ENCODE results near the gene SMPD3. TPM values are rescaled to one million over a fixed set of nuclear protein-coding genes. Genes with fewer than 3 reads are reported as not detected.

SMPD3 gene
- total and polyA plus RNA-seq, 2 of the 4 experiments (the other 2 are of a cell fraction): not detected

- H4K5ac ChIP-seq (ENCODE audit: low read depth, low read length): no peak overlapping the region
- H3K4me2 ChIP-seq (ENCODE audit: low read depth, low read length): no peak overlapping the region
- H2AFZ ChIP-seq (replicated peaks; ENCODE audit: low read length, poor library complexity): no peak overlapping the region
- BruUV-seq (replicated peaks): no TSS peak
- H2BK5ac ChIP-seq (ENCODE audit: low read depth, low read length, poor library complexity, severe bottlenecking): no peak overlapping the region
- in situ Hi-C loops (cut with MboI; ENCODE audit: low sequenced_read_pairs) (no loop called here), intact Hi-C loops (cut with micrococcal nuclease) (no loop called here), dilution Hi-C loops (cut with HindIII; ENCODE audit: low sequenced_read_pairs, unreplicated experiment) (no loop called here)
- H3K27ac ChIP-seq (ENCODE audit: insufficient read depth, low read length): no peak overlapping the region
- H3K36me3 ChIP-seq (ENCODE audit: control insufficient read depth, insufficient read depth, low read length): no peaks in the 10 kb centered on the region
- no peak overlapping the region for H4K8ac ChIP-seq (ENCODE audit: low read depth in 2 of 2, low read length in 2 of 2)
- H4K20me1 ChIP-seq (ENCODE audit: insufficient read depth, low read length): no peaks in the 10 kb centered on the region
- H3K4ac ChIP-seq (ENCODE audit: low read depth, low read length): no peak overlapping the region
- no peak overlapping the region for H2AK9ac ChIP-seq (replicated peaks; ENCODE audit: low read depth, low read length, poor library complexity)
- H2BK120ac ChIP-seq (ENCODE audit: low read depth, low read length): no peak overlapping the region
- ChIA-PET POLR2A (ENCODE audit: unreplicated experiment) (no interaction called here), CTCF (no interaction called here)
- H2BK15ac ChIP-seq (ENCODE audit: low read depth, low read length): no peak overlapping the region
- H3K9me3 ChIP-seq (ENCODE audit: control insufficient read depth, insufficient read depth, low read length): no peaks in the 10 kb centered on the region; the same call in 1 of the 2 replicates
- no peaks in the 10 kb centered on the region for H3K9me1 ChIP-seq (ENCODE audit: insufficient read depth, low read length)
- H2BK20ac ChIP-seq (ENCODE audit: low read depth, low read length): no peak overlapping the region
- H3K56ac ChIP-seq (ENCODE audit: extremely low read depth, insufficient read depth, low read length): no peak overlapping the region
- no peak overlapping the region for H4K91ac ChIP-seq (ENCODE audit: insufficient read depth, low read depth, low read length)
- no peak overlapping the region for H3K23ac ChIP-seq (ENCODE audit: low read depth, low read length)
- no peak for DNase-seq
- H3K27me3 ChIP-seq (ENCODE audit: control insufficient read depth, insufficient read depth, low read length): peaks cover 18% of the 10 kb centered on the region
- no peak overlapping the region for H3K18ac ChIP-seq (ENCODE audit: low read depth, low read length)
- TF ChIP-seq CEBPB (IDR thresholded peaks at IDR 0.05; ENCODE audit: low read depth, low read length) (no peak), RFX5 (IDR thresholded peaks at IDR 0.05; ENCODE audit: low read depth, low read length) (no peak), POLR2A (IDR thresholded peaks at IDR 0.05; ENCODE audit: low read depth, low read length) (no peak), FOS (IDR thresholded peaks at IDR 0.05; ENCODE audit: low read depth, low read length) (no peak), RAD21 (IDR thresholded peaks at IDR 0.05; ENCODE audit: low read length) (no peak), BHLHE40 (IDR thresholded peaks at IDR 0.05; ENCODE audit: low read depth, low read length) (no peak), MAZ (IDR thresholded peaks at IDR 0.05; ENCODE audit: borderline replicate concordance, low read depth, low read length) (no peak), CHD1 (IDR thresholded peaks at IDR 0.05; ENCODE audit: low read depth, low read length) (no peak)
- TF ChIP-seq, protein P1, sequence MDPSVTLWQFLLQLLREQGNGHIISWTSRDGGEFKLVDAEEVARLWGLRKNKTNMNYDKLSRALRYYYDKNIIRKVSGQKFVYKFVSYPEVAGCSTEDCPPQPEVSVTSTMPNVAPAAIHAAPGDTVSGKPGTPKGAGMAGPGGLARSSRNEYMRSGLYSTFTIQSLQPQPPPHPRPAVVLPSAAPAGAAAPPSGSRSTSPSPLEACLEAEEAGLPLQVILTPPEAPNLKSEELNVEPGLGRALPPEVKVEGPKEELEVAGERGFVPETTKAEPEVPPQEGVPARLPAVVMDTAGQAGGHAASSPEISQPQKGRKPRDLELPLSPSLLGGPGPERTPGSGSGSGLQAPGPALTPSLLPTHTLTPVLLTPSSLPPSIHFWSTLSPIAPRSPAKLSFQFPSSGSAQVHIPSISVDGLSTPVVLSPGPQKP (IDR thresholded peaks at IDR 0.05; ENCODE audit: borderline replicate concordance, low read depth, low read length): no peak
- no peaks in the 10 kb centered on the region for H3K79me1 ChIP-seq (ENCODE audit: low read depth in 1 of 2, low read length in 2 of 2)
- no peak overlapping the region for H3K14ac ChIP-seq (replicated peaks; ENCODE audit: low read depth, low read length)
- no peaks in the 10 kb centered on the region for H3K4me1 ChIP-seq (ENCODE audit: control insufficient read depth, insufficient read depth, low read length)
- H3K4me3 ChIP-seq (ENCODE audit: insufficient read depth, low read depth, low read length): no peak overlapping the region
- no peak overlapping the region for H2AK5ac ChIP-seq (ENCODE audit: low read depth, low read length)
- no peak for ATAC-seq (ENCODE audit: low read depth)
- 40% methylated on average over 1 of the region's 4 CpGs; no CpG with 5 or more reads in 1 of the 2 experiments for WGBS, 2 experiments (ENCODE audit: extremely low coverage in 2 of 2, insufficient read length in 1 of 2)
- no peak overlapping the region for H3K9ac ChIP-seq (ENCODE audit: low read depth, low read length)
Measured at GRCh38 chr16:68459457-68459856, 11.1 kb upstream of the SMPD3 start.

All from IMR-90 (cell line).